NCI-H2227 treated with DMSO at 0.1 percent for 48 hours (cell line): Measurements from ENCODE around the gene PFDN6.
"Not testable (repeated sequence)": the region's sequence is repeated elsewhere in the genome, so short reads cannot be mapped to it uniquely, and the experiment has no call there.

Experiments
- DNase-seq: peaks from one replicate; lab custom pipeline; 2025; lab: John Stamatoyannopoulos, UW

Gene PFDN6

DNA sequence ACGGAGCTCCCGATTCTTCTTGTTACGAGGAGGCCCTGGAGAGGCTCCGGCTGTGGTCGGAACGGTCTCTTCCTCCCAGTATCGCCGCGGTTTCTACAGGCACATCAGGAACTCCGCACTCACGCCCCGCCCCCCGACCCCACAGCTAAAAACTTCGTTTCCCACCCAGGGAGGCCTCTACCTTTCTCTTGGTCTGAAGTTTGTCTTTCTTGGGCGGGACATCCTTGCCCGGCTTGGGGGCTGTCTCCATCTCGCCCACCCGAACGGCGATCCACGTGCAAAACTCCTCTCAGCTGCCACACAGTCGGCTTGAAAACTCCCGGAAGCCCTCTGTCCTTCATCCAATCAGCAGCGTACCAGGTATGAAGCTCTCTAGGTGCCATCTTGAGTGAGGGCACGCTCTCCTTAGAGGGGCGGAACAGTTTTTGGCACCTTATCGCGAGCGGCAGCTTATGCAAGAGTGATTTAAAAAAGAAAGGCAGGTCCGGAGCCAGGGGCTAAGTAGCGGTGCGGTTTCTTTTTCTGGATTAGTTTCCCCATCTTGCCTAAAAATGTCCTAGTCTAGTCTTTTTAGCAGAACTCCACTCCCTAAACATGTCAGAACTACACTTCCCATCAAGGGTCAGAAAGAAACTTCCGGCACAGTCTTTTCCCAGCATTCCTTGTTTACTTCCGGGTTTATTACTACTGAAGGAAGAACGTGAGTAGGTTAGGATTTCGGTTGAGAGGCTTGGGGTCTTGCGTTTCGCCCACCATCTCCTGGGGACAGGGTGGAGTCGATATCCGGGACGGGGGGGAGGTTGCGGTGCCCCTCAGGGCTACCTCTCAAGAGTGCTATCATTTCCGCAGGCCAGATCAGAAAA, at the start of gene PFDN6, which contains the start of gene WDR46:
TSS of gene PFDN6 (plus strand) at position 681 of the 863 bp plus-strand sequence. CDS start 256 bp downstream, outside the sequence.
TSS of gene WDR46 (minus strand) at position 319 of the 863 bp plus-strand sequence. CDS start at position 250, 69 bp downstream.
- peak; percentile 98 for DNase-seq

GRCh38 chr6:33241968-33242367, 47.4 kb upstream of the PFDN6 start:
- DNase-seq = no peak

DNA sequence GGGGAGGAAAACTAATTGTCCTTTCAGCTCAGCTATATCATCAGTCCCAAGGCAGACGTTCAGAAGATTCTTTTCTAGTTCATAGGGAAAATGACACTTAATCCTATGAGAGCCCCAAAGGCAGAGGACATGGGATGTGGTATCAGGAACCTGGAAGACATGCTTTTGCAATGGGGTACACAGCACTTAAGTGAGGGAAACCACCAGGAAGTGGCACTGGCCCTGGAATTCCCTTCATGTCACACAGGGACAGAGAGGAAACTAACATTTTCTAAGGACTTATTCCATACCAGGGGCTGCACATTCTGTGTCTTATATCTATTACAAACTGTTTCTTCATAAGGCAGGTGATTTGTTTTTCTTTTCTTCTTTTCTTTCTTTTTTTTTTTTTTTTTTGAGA, 45.9 kb upstream of the PFDN6 start:
- DNase-seq = no peak

DNA sequence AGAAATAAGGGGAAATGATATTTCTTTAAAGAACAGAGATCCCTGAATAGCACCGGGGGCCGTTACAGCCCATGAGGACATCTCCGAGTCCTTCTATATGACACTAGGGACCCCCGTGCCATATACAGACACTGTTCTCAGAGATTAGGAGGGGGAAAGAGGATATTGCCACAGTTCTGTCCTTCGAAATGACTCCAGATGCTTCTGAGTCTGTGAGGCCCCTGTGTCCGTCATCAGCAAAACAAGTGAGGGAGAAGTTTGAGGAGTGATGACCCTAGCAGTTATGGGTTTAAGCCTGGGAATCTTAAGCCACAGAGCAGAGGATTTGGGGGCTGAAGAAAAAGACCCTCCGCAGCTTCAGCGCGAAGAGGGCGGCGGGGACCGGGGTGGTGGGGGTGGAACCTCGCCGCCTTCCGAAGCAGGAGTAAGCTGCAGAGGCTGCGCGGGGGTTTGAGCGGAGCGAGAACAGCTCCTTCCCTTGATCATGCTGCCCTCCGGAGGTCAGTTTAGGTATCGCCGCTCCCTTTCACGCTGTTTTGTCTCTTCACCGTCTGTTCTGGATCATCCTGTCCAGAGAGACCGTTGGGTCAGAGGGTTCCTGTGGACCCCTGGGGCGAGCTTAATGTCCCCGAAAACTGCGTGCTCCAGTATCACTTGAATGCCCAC, 41.3 kb upstream of the PFDN6 start:
- DNase-seq = peak; percentile 94

GRCh38 chr6:33248643-33248931, 40.8 kb upstream of the PFDN6 start:
- DNase-seq = no peak

DNA sequence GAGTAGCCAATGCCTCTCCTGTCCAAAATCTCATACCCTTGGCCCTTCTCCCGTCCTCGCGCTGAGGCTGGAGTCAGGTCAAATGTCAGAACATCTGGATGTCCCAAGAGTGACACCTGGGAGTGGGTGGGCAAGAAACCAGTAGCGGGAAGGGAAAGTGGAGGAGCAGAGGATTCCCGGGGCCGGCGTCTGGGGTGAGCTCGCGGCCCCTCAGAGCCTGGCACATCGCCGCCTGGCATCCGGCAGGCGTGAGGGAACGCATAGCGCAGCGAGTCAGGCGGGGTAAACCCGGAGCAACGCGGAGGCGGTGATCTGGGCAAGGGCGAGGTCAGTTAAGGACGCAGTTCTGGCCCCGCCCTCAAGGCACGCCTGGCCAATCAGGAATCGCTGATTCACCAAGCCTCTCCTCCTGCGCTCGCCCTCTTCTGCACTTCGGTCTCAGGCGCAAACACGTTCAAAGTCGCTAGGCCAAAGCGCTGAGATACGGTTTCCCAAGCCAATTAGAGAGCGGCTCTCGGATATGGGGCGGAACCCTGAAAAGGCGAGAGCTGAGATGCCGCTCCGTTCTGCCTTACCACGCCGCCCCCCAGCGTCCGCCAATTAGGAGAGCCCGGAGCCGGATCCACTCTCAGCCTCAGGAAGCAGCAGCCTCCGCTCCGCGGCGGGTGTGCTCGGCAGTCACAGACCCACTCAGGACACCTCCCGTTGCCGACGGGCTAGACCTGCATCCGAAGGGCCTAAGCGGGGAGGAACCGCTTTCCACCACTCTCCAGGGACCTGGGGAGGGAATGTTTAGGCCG, 40.3 kb upstream of the PFDN6 start:
- DNase-seq = peak; percentile 99

DNA sequence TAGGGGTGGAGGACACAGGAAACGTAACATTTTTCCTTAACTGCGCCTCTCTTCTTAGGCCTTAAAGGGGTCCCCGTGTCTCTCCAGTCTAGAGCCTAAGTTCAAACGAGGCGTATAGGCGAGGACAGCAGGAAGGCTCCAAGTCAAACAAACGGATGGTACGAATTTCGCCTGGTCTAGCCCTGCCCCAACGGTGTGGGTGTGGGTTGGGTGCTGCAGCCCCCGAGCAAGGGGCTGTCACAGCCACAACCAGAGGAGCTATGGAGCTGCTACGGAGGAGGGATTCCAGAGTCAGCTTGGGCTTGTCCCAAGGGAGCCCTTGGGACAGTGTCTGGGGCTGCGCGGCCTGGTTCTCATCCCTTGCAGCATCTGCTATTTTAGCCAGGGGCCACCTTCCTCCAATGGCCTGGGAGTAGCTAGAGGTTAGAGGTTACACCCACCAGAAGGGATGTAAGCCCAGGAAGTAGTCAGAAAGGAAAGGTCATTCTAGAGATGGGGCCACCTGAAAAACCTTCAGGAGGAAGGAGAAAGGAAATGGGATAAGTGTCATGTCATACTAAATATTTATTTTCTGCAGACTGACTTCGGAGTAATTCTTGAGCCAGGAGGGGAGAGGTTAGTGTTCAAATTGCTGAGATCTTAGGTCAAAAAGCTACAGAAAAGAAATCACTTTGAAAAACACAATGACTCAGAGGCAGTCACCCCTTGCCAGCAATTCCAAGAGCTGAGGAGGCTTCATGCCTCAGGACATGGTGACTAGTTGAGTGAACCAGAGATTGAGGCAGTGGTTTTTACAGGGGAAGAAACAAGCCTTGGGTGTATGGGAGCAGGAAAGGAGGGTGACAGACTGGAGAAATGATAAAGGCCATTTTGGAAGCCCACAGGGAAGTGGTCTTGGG, 39.4 kb upstream of the PFDN6 start:
- DNase-seq = peak; percentile 66

- DNase-seq = no peak
These were observed 38.7 kb upstream of the PFDN6 start for GRCh38 chr6:33250731-33251130.

DNA sequence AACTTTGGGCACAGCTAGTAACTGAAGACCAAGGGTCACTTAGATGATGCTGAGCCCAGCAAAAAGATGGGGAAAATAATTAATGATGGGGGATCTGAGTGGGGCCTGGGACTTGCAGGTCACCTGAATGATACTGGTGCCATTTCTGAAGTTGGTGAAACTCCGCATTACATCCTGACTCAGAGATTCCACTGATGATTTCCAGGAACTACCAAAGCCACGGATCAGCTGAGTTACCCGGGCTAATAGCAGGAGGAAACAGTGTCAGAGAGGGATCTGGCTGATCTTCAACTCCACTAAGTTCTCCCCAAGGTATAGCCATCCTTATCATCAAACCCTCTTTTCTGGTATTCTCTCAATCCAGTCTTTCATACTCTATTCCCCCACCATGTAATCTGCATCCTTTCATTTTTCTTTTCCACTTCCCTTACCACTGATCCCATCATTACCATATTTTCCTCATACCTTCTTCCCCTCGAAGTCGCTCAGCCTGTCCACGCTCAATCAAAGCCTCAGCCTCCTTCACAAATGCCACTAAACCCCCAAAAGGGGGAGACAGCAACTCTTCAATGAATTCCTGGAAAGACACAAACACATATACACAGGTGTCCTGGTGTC, 37.9 kb upstream of the PFDN6 start:
- no peak for DNase-seq

DNA sequence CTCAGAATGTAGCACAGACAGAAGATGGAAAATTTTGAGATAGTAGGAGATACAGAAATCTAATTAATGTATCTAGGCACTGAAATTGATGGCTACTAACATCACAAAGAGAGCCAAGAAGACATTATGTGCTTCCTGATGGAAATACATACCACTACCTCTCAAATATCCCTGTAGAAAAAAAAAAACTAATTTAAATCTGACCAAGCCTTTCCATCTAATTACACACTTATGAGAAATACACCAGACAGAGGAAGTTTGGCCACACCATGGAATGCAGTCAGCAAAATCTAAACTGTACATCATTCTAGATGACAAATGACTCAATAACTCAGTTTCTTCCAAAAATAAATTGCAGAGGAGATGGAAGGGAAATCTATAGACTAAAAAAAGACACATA, 36.6 kb upstream of the PFDN6 start:
- DNase-seq = no peak

GRCh38 chr6:33254591-33254990, 34.8 kb upstream of the PFDN6 start:
- DNase-seq = no peak

DNA sequence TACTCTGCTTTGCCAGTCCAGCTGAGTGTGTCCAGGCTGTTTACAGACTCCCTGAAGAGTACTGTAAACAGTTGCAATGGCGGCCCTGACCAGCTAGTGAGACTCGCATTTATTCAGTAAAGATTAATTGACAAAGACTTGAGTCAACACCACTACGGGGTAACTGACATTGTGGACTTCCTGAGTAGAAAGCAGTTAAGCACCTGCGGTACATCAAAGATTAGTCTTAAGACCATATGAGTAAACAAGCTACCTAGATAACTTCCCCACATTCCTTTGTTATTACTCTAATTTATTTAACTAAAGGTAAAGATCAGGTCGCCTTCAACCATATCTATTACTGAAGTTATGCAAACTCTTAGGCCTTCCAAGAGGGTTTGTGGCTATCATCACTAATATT, 30.4 kb upstream of the PFDN6 start:
- no peak for DNase-seq

DNA sequence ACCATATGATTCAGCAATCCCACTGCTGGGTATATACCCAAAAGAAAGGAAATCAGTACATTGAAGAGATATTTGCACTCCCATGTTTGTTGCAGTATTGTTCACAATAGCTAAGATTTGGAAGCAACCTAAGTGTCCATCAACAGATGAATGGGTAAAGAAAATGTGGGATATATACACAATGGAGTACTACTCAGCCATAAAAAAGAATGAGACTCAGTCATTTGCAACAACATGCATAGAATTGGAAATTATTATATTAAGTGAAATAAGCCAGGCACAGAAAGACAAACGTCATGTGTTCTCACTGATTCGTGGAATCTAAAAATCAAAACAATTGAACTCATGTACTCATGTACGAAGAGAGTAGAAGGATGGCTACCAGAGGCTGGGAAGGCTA, 26.9 kb upstream of the PFDN6 start:
- DNase-seq = not testable (repeated sequence)

- no peak for DNase-seq
These were observed 25.4 kb upstream of the PFDN6 start for GRCh38 chr6:33264015-33264414.

DNA sequence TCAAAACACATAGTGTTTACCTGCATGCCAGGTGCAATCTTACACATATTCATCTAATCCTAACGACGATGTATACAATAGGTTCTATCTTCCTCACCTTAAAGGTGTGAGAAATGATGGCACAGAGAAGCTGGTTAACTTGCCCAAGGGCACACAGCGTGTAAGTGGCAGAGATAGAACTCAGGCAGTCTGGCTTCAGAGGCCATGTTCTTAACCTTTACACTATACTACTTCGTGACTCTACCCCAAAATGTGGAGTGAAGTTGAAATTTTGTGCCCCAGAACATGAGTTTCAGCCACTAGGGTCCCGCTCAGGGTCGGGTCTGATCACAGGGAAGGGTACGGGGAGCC, 18.3 kb upstream of the PFDN6 start:
- no peak for DNase-seq

DNA sequence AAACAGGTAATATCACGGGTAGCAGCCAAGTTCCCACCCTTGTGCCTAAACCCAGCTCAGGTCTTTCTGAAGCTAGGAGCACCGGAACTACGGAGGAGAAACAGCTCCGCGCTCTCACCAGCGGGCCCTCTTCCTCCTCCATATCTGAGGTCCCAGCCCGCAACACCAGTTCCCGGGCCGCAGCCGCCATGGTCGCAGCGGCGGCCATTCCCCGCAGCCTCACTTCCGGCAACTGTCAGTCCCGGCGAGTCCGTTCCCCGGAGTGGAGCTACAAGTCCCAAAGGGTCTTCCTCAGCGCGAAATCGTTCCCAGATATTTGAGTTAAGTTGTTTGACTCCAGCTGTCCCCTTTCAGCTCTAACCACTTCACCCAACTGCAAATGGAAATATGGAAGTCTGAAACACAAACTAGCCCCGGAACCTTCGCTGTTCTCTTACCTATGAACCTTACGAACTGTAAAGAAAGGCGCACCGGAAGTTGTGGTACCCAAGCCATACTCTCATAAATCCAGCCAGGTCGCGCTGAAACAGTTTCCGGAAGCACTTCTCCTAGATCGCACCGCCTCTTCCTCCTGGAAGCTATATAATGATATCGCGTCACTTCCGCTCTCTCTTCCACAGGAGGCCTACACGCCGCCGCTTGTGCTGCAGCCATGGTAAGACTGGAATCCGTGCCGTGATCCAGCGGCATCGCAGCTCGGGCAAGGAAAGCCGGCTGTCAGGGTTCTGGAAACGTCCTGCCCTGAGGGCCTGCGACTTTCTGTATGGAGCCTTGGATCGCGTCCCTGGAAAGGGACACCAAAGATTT, 17.7 kb upstream of the PFDN6 start, which contains the start of the genes RPS18 and VPS52:
TSS of gene RPS18 (plus strand) at position 608 of the 807 bp plus-strand sequence. CDS start at position 653, 45 bp downstream.
TSS of gene VPS52 (minus strand) at position 409 of the 807 bp plus-strand sequence. CDS start at position 208, 201 bp downstream.
- peak; percentile 99 for DNase-seq

- DNase-seq = no peak
These were observed 16.9 kb upstream of the PFDN6 start for GRCh38 chr6:33272275-33273128.

DNA sequence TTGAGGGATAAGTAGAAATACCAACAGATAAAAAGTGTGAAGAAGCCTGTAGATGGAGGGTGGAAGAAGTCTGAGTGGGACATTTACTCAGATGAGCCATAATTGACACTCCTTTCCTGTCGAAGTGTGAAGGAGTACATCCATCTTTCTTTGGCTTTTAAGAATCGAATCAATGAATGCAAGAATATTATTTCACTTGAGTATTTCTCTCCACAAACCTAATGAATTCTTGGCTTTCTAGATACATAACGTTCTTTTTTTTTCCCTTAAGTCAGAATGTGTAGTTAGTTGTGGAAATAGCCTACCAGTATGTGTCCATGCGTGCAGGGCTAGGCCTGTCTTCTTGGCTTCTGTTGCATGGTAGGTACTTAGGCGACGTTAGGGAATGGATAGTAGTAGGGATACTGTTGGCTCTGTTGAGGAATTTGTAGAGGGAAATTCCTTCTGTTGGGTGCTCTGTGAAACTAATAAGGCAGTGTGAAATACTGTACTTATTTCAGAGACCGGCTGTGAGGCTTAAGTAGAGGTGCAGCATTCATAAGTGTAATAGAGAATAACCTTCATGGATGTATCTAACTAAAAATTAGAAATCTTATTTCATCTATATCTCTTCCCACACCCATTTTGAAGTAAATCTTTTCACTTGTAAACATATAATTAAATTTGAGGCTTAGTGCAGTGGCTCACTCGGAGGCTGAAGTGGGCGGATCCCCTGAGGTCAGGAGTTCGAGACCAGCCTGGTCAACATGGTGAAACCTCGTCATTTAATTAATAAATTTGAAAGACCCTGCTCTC, 16.1 kb upstream of the PFDN6 start:
- no peak for DNase-seq
